Activated T-cell treated with anti-CD3 and anti-CD28 coated beads for 24 hours (primary cell): ENCODE data around the gene CCDC51.
A peak's percentile ranks its signal among the peaks of the same experiment; 100 is the strongest.

Experiments used
- DNase-seq: peaks from one replicate; pipeline ENCODE4 v3.0.0-alpha.2; 2020; ENCODE audit warnings: low read depth

Gene CCDC51

GRCh38 chr3:48433472-48434118 is 6.3 kb downstream of the CCDC51 start:
- DNase-seq = no peak

- no peak for DNase-seq
Measured at GRCh38 chr3:48432411-48433371, 7.2 kb downstream of the CCDC51 start.

- DNase-seq = no peak
Measured at GRCh38 chr3:48431224-48432029, 8.5 kb downstream of the CCDC51 start.

GRCh38 chr3:48430708-48431101 is 9.2 kb downstream of the CCDC51 start:
- DNase-seq = no peak

- no peak for DNase-seq
Measured at GRCh38 chr3:48429960-48430707, 9.8 kb downstream of the CCDC51 start, which contains the start of gene PLXNB1. TSS of gene PLXNB1 (minus strand) at chr3:48430086. CDS start at chr3:48424611, 5,475 bp downstream.

- DNase-seq = peak; percentile 39
Measured at GRCh38 chr3:48429317-48429959, 10.5 kb downstream of the CCDC51 start.

- no peak for DNase-seq
Measured at GRCh38 chr3:48428572-48429316, 11.2 kb downstream of the CCDC51 start.

GRCh38 chr3:48428088-48428571 is 11.8 kb downstream of the CCDC51 start:
- DNase-seq = no peak

GRCh38 chr3:48427630-48427962 is 12.3 kb downstream of the CCDC51 start:
- no peak for DNase-seq

GRCh38 chr3:48426944-48427629 is 12.8 kb downstream of the CCDC51 start:
- no peak for DNase-seq

GRCh38 chr3:48426401-48426909 is 13.5 kb downstream of the CCDC51 start:
- no peak for DNase-seq

GRCh38 chr3:48425281-48425812 is 14.6 kb downstream of the CCDC51 start:
- DNase-seq = no peak

- DNase-seq = no peak
Measured at GRCh38 chr3:48423883-48424695, 15.8 kb downstream of the CCDC51 start.

GRCh38 chr3:48423241-48423882 is 16.6 kb downstream of the CCDC51 start:
- DNase-seq = no peak

GRCh38 chr3:48422681-48423080 is 17.2 kb downstream of the CCDC51 start:
- no peak for DNase-seq

- no peak for DNase-seq
Measured at GRCh38 chr3:48422272-48422671, 17.6 kb downstream of the CCDC51 start.

GRCh38 chr3:48420561-48420960 is 19.4 kb downstream of the CCDC51 start:
- no peak for DNase-seq

- no peak for DNase-seq
Measured at GRCh38 chr3:48419597-48419996, 20.3 kb downstream of the CCDC51 start.
